ENCODE measurements around the gene CCDC33.
"Not testable (repeated sequence)": the region's sequence is repeated elsewhere in the genome, so short reads cannot be mapped to it uniquely, and the experiment has no call there.

Gene CCDC33

DNA sequence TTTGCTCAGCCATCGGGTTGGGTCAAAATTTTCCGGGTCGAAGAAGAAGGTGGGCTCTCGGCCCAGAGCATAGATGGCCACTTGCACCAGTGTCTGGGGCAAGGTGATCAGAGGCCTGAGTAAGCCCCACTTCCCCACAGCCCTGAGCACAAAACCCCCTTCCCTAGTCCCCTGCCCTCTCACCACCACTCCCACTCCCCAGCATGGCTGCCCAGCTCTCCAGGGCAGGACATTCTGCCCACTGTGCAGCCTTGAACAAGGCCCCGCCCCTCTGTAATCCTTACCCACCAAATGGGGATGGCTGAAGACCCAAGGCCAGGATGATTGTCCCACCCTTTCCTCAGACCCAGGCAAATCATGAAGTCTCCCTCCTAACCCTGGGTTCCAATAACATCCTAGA lies 102.5 kb downstream of the CCDC33 start:
- DNase-seq = no peak

DNA sequence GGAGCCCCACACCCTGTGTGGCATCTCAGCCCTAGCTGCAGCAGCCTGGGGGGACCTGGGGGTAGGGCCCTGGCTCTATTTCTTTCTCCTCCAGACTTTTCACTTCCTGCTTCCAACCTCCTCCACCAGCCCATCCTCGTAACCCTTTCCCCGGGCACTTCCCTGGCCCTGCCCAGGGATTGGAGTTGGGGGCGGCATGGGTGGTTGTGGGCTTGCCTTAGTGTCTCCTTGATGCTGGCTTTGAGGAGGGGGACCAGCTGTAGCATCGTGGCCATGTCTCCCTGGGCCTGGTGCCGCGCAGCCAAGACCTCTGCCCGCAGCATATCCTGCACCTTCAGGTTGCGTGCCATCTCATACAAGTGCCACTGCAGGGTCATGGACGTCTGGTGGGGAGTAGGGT lies 103.2 kb downstream of the CCDC33 start:
- DNase-seq = no peak

DNA sequence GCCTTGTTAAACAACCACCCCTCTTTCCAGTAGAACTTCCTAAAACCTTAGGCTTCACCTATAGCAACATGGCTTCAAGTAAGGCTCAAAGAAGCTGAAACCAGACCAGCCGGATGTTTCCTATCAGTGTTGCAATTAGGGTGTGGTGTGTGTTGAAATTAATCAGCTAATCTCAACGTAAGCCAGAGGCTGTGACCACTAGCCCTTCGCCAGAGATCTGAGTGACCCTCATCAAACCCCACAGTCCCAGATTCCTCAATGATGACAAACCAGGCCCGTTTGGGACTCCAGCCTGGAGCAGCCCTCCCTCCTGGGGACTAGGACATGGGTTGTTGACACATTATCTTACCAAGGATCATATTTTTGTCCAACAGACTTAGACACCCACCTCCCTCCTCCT lies 104.0 kb downstream of the CCDC33 start:
- DNase-seq = no peak

DNA sequence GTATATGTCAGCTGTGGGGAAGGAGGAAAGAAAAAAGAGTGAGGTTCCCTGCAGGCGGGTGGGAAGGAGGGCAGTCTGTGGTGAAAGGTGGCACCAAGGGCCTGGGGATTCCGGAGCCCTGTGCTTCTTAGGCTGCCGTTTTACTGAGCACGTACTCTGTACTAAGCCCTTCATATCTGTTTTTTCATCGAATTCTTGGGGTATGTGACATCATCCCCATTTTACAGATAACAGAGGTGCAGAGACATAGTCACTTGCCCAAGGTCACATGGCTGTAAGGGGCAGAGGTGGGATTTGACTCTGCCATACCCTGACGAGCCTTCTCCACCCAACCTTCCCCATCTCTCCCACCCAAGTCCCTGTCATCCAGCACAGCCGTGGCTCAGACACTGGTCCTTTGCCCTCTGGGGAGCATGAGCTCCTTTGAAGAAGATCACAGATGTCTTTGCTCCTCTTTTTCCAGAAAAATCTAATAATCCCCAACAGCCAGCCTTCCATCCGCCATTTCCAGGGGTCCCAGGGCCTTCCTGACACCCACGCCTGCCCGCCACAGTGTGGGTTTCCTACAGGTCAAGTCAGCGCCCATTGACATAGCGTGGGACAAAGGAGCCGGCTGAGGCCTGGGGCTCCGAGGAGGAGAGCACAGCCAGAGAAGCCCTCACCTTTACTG lies 107.1 kb downstream of the CCDC33 start:
- DNase-seq = no peak

DNA sequence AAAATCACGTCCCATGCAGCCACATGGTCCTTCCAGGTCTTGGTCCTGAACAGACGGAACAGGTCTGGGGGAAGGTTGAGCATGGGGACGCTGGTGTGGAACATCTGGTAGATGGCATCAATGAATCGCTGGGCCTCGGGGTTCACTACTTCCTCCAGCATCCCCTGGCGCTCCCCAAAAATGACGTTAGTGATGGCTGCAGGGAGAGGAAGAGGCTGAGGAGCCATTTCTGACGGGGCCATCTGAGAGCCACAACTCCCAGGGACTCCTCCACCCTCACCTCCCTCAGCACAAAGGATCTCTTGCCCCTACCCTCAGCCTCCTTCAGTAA lies 107.6 kb downstream of the CCDC33 start:
- no peak for DNase-seq

DNA sequence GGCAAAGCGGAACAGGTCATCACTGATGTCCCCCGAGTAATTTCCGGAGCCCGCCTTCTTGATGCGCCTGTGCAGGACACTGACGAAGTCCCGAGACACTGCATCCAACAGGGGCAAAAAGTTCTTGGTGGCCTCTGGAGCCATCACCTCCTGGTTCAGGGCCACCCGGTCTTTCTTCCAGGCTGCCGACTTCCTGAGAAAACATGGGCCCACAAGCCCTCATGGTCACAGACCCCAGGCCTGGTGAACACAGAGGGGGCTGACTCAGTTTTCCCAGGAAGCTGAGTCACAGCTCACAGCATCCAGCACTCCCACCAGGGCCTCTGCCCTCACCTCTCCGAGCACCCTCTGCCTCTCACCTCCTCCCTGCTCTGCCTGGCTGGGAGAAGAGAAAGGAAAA lies 108.9 kb downstream of the CCDC33 start:
- no peak for DNase-seq

DNA sequence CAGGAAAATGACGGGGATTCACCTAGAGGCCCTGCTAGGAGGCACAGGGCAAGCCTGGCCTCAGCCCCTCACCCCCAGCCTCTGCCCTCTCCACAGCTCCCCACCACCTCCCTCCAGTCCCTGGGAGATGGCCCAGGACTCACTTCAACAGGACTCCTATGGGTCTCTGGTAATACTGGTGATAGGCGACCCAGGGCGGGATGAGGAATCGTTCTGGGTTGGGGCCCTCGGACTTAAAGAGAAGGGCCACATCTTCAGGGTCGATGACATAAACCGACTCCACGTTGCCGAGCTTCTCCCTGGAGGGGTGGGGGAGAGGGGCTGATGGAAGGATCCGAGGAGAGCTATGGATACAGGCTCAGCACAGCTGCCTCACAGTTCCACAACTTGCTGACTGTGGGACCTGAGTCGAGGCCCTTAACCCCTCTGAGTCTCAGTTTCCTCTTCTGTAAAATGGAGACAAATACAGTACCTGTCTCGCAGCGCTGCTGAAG lies 111.7 kb downstream of the CCDC33 start:
- DNase-seq = no peak

DNA sequence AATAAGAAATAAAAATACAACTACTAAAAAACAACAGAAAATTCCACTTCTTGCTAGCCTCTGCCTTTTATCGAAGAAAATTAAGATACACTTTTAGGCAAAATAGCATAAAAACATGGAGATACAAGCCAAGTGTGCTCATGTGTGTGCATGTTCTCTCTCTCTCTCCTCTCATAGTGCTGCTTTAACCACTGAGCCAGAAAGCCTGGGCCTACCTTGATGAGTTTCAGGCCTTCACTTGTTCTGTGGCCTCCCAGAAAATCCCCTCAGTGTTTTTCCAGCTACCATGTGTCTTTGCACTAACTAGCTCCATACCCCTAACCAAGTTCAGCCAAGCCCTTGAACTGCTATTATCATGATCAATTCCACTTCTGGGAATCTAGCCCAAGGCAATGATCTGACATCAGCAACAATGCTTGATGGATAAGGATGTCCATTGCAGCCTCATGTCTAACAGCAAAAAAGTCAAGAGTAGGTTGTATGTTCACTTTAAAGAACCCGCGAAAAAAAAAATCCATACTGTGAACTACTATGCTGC lies 113.2 kb downstream of the CCDC33 start:
- no peak for DNase-seq

DNA sequence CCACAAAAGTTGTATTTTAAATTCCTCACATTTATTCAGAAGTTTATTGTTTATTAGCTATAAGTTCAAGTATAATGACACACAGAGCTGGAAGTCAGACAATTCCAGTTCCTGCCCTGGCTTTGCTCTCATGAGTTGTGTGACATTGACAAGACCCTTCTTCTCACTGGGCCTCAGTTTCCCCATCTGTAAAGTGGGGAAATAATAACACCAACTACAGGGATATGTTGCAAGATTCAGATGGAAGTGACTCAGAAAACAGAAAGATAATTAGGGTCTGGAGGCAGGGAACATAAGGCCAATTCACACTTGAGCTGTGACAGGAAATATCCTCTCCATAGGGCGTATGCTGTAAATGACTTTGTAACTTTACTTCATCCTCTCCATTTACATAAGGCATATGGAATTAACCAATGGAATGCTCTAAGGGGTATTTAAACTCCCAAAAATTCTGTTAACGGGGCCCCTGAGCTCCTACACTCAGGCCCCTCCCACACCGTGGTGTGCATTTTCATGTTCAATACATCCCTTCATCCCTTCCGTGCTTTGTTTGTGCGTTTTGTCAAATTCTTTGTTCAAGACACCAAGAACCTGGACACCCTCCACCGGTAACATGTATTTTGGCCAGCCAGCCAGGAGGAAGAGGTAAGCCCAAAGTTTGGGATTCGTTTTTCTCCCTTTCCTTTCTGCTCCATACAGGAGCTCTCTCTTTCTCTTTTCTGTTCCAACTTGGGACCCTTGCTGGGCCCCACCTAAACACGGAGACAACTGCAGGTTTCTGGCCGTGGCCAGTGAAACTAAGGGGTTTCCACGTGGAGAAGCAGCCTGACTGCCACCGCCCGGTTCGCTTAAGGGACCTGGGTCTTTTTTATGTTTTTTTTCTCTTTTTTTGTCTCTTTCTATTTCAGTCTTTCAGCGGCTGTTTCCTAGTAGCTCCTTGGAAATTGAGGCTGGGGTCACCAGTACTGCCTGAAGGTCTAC lies 114.5 kb downstream of the CCDC33 start:
- no peak for DNase-seq

DNA sequence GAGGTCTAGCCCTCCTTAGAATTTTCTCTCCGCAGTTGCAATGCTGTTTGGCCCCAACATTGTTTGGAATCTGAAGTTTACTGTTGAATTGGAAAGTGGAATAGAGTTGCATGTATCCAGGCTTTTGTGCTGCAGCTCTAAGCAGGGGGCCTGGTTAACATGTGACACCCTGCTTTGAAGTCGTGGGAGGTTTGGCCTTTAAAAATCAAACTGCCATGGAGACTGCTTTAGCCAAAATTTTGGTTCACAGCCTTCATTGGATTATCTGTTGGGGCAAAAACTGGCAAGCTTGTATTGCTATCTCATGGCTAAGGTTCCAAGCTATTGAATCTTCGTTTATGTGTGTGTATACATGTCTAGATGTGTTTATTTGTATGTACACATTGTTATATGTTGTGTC lies 115.5 kb downstream of the CCDC33 start:
- DNase-seq = no peak

DNA sequence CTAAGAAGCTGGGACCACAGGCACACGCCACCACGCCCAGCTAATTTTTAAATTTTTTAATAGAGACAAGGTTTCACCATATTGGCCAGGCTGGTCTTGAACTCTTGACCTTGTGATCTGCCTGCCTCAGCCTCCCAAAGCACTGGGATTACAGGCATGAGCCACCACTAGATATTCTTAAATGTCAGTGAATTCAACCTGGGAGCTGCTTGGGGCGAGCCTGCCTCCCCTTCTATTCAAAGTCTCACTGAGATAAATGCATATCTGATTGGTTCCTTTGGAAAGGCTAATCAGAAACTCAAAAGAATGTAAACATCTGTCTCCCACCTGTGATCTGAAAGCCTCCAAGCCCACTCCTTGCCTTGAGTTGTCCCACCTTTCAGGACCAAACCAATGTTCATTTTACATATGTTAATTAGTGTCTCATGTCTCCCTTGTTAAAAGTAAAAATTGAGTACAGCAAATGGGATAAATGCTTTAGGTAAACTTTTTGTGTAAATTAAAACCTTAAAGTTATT lies 116.3 kb downstream of the CCDC33 start:
- DNase-seq = no peak

DNA sequence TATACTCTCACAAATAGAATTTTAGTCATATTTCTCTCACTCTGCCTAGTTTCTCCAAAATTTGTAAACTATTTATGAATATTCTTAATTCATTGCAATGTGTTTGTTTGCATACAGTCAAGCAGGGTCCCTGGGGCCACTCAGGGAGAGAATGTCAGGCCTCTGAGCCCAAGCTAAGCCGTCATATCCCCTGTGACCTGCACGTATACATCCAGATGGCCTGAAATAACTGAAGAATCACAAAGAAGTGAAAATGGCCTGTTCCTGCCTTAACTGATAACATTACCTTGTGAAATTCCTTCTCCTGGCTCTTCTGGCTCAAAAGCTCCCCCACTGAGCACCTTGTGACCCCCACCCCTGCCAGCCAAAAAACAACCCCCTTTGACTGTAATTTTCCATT lies 117.9 kb downstream of the CCDC33 start:
- DNase-seq = not testable (repeated sequence)

DNA sequence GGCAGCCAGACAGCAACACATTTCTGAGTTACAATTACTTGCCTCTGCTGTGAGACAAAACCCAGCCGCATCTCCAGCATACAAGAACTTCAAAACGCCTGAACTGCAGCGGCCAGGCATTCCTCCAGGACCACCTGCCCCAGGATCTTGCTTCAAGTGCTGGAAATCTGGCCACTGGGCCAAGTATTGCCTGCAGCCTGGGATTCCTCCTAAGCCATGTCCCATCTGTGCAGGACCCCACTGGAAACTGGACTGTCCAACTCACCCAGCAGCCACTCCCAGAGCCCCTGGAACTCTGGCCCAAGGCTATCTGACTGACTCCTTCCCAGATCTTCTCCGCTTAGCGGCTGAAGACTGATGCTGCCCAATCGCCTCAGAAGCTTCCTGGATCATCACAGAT lies 119.9 kb downstream of the CCDC33 start:
- DNase-seq = not testable (repeated sequence)

DNA sequence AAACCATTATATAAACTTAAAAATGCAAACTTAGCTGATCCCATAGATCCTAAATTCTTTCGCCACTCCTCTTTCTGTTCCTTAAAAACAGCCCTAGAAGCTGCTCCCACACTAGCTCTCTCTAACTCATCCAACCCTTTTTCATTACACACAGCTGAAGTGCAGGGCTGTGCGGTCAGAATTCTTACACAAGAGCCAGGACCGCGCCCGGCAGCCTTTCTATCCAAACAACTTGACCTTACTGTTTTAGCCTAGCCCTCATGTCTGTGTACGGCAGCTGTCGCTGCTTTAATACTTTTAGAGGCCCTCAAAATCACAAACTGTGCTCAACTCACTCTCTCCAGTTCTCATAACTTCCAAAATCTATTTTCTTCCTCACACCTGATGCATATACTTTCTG lies 121.4 kb downstream of the CCDC33 start:
- DNase-seq = not testable (repeated sequence)

DNA sequence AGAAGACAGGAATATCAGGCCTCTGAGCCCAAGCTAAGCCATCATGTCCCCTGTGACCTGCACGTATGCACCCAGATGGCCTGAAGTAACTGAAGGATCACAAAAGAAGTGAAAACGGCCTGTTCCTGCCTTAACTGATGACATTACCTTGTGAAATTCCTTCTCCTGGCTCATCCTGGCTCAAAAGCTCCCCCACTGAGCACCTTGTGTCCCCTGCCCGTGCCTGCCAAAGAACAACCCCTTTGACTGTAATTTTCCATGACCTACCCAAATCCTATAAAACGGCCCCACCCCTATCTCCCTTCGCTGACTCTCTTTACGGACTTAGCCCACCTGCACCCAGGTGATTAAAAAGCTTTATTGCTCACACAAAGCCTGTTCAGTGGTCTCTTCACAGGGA lies 123.2 kb downstream of the CCDC33 start:
- DNase-seq = not testable (repeated sequence)

DNA sequence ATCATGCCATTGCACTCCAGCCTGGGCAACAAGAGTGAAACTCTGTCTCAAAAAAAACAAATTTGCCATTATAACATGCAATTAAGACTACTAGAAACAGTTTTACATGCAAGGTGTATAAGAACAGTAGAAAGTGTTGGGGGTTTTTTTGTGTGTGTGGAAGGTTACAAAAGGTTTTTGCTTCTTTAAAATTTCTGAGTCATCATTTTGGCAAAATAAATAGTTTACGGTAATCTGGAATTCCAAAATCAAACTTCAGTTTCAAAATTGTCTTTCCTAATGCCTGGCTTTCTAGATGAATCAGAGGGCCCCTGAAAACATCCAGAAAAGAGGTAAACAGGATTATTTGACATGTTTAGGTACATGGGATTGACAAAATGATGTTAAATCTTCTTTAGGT lies 124.7 kb downstream of the CCDC33 start:
- not testable (repeated sequence) for DNase-seq

DNA sequence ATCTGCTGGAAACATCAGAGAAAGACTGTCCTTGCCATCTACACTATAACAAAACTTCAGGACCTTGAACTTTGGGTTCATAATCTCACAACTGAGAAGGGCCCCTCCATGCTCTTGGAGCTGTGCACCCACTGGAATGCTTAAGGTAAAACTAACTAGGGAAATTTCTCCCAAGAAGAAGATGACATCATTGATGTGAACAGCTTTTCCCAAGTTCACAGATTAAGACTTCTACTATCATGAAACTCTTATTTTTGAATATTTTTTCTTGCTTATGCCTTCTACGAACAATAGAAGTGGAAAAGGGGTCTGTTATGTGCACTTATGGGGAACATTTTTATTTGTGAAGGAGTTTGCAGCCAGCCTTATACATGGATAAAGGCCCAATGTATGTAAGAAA lies 126.4 kb downstream of the CCDC33 start:
- no peak for DNase-seq

DNA sequence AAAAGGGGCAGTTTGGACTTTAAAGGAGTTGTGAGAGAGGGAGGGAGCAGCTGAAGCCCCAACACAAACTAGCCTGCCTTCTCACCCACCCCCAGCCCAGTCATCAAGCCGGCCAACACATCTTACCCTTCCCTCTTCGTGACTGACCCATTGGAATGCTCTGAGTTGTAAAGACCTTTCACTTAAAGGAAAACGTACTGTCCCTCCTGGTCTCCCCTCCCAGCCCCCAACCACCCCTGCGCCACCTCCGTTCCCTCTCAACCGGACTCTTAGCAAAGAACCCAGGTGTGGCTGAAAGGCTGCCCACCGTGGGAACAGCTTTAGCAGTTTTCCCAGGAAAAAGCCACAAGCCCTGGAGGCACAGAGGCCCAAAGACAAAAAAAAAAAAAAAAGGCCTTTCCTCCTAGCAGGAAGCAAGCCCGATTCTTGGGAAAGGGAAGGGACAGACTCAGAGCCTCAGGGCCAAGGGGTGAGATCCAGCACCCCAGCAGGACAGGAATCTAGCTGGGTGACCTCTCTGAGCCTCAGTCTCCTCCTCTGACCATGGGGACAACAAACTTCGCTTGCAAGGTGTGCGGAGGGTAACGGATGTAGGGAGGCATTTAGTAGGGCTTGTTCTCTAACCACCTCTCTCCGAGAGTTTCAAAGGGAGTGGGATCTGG lies 128.9 kb downstream of the CCDC33 start:
- DNase-seq = no peak

DNA sequence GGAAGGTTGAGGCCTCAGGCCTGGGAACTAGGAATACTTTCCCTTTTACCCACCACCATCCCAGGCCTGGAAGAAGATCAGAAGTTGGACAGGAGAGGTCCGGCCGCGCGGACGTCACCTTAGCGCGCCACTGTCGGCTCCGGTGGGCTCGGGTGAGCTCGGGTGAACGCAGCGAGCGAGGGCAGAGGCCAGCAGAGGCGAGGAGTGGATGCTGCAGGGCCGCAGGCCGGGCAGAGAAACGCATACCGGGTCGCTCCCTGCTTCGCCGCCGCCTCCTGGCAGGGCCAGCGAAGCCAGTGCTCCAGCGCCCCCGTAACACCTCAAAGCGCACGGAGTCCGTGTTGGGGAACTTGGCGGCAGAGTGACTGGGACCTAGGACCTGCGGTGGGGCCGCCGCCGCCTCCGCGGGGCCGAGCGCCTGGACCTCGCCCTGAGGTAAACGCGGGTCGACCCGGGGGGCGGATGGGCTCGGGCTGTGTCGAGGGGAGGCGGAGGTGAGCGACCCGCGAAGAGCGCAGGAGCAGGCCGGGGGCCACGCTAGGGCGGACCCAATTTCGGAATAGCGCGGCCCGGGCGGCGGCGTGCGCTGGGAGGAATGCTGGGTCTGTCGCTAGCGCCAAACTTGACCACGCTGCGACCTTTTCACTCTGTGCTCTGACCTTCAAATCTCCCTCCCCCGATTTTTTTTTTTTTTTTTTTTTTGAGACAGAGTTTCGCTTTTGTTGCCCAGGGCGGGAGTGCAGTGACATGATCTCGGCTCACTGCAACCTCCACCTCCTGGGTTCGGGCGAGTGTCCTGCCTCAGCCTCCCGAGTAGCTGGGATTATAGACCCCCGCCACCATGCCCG lies 129.7 kb downstream of the CCDC33 start:
- no peak for DNase-seq

DNA sequence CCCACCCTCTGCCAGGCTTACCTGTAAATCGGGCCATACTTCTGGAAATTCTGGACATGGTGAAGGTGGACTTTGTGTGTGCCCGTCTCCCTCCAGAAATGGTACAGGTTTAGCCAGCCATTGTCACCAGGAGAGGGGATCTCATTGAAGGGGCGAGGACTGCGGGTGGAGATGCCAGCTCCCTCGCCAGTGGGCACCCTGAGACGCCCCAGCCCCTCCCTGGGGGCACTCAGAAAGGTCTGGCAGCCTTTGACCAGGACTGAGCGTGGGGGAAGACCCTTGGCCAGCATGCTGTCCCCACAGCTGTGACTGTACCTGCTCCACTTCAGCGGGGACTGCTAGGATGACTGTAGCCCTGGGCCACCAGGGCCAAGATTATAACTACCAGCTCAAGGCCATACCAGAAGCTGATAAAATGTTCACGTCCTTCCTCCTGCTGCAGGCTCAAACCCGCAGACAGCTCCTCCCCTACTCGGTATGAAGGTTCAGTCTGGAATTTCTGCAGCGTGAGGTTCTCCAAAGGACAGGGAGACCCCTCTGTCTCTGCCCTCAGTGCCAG lies 131.2 kb downstream of the CCDC33 start, which contains the start of gene CYP11A1:
Gene CYP11A1, minus strand, starts transcription at position 351 of the 559 bp plus-strand sequence. Its CDS starts 61 bp downstream, at position 290.
- no peak for DNase-seq

DNA sequence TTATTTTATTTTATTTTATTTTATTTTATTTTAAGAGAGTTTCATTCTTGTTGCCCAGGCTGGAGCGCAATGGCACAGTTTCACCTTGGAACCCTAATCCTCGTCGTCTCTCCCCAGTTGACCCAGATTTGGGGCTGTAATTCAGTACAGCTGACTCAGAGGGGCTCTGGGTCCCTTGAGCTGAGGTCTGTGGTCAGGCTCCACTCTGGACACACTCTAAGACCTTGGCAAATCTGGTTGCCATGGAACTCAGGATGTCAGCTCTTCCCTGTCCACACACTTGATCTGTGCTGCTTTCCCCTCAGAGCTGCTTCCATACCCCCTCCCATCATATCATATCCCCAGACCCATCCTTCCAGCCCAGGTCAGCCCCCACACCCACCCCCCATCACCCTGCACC lies 132.0 kb downstream of the CCDC33 start:
- DNase-seq = no peak
